Measurements from ENCODE around the gene TEX2.
"Not testable (repeated sequence)": the region's sequence is repeated elsewhere in the genome, so short reads cannot be mapped to it uniquely, and the experiment has no call there.

The TEX2 gene

GRCh38 chr17:64134216-64134970, 128.7 kb downstream of the TEX2 start:
- DNase-seq = no peak

GRCh38 chr17:64133546-64134215, 129.4 kb downstream of the TEX2 start:
- peak; percentile 75 for DNase-seq

GRCh38 chr17:64131606-64132270, 131.3 kb downstream of the TEX2 start:
- no peak for DNase-seq

- no peak for DNase-seq
Measured at GRCh38 chr17:64130559-64131001, 132.5 kb downstream of the TEX2 start.

- peak; percentile 63 for DNase-seq
Measured at GRCh38 chr17:64129765-64130558, 133.1 kb downstream of the TEX2 start, which contains the start of gene ERN1. Gene ERN1 (minus strand): TSS chr17:64130144. CDS start chr17:64130029, 115 bp downstream.

- DNase-seq = no peak
Measured at GRCh38 chr17:64129515-64129764, 133.6 kb downstream of the TEX2 start.

GRCh38 chr17:64128787-64129514, 134.1 kb downstream of the TEX2 start:
- no peak for DNase-seq

- no peak for DNase-seq
Measured at GRCh38 chr17:64126918-64127317, 136.1 kb downstream of the TEX2 start.

- no peak for DNase-seq
Measured at GRCh38 chr17:64125937-64126336, 137.1 kb downstream of the TEX2 start.

GRCh38 chr17:64124609-64125008, 138.5 kb downstream of the TEX2 start:
- no peak for DNase-seq

- DNase-seq = no peak
Measured at GRCh38 chr17:64123114-64123513, 139.9 kb downstream of the TEX2 start.

GRCh38 chr17:64120972-64121786, 141.9 kb downstream of the TEX2 start:
- DNase-seq = not testable (repeated sequence)

GRCh38 chr17:64120159-64120810, 142.8 kb downstream of the TEX2 start:
- no peak for DNase-seq

GRCh38 chr17:64117981-64118979, 144.8 kb downstream of the TEX2 start:
- no peak for DNase-seq

GRCh38 chr17:64115822-64116534, 147.1 kb downstream of the TEX2 start:
- DNase-seq = no peak

GRCh38 chr17:64115043-64115698, 147.9 kb downstream of the TEX2 start:
- no peak for DNase-seq

- no peak for DNase-seq
Measured at GRCh38 chr17:64113006-64113405, 150.1 kb downstream of the TEX2 start.

- DNase-seq = no peak
Measured at GRCh38 chr17:64111831-64112230, 151.2 kb downstream of the TEX2 start.

Measured in NCI-H748 treated with DMSO at 0.1 percent for 48 hours (cell line).